Activated CD4-positive, alpha-beta T cell treated with anti-CD3 and anti-CD28 coated beads, Interleukin-2, amount 50 U/mL, for 1 hour (primary cell): ENCODE data around the gene TMEM179B.

Experiments used
- DNase-seq: peaks from one replicate; pipeline ENCODE4 v3.0.0-alpha.2; 2020

The TMEM179B gene

GRCh38 chr11:62839050-62839945 is 52.1 kb downstream of the TMEM179B start, which contains the start of gene WDR74:
Gene WDR74, minus strand, starts transcription at chr11:62839590. Its CDS starts 20 bp downstream, at chr11:62839570.
- DNase-seq = peak; percentile 91
